Ammon's horn (tissue), 1 donor: ENCODE data around the gene ELP5.

Experiments used
- DNase-seq: peaks from one replicate; pipeline ENCODE4 v3.0.0-alpha.2; 2016; ENCODE audit warnings: low spot score

ELP5 gene

GRCh38 chr17:7252176-7253043, at the start of gene ELP5:
Gene ELP5, plus strand, starts transcription at chr17:7252215. Its CDS starts 336 bp downstream, at chr17:7252551.
- peak; percentile 94 for DNase-seq

- DNase-seq, result no peak
Observed at GRCh38 chr17:7203391-7203790, 48.6 kb upstream of the ELP5 start.

GRCh38 chr17:7204336-7204735, 47.7 kb upstream of the ELP5 start:
- DNase-seq, result peak; percentile 62

DNA sequence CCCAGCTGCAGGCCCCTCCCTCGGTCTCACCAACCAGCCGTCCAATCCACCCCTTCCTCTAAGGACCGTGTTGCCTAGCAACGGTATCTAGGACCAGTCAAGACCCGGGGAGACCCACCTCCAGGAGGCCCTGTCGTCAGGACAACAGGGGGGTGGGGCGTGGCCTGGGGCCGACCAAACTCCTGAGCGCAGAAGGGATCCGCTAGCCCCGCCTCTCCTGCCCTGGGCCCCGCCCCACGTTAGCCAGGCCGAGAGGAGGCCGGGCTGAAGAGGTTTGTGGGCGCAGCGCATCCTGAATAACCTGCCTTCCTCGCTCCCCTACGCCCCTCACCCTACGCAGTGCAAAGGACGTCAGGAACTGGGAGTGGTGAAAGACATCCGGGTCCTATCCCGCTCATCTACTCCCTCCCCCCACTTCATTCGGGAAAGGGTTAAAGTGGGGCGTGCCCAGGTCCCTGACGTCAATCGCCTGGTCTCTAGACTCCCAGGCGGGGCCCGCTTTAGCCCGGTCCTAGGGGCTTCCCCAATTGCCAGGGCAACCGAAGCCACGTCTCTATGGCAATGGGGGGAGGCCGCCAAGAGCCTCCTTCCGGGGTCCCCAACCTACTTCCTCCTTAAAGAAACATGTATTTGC, 47.1 kb upstream of the ELP5 start:
- peak; percentile 82 for DNase-seq

DNA sequence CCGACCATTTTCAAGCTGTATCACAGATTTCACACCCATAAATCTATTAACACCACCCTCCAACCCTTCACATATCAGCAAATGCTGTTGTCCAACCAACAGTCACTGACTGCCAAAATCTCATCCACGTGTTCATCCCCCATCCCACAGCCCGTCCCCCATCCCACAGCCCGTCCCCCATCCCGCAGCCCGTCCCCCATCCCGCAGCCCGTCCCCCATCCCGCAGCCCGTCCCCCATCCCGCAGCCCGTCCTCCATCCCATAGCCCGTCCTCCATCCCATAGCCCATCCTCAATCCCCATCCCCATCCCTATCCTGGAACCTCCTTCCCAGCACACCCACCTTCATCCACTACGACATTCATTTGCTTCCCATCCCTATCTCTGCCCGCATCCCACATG, 46.5 kb upstream of the ELP5 start:
- DNase-seq, result no peak

GRCh38 chr17:7207120-7208001, 44.7 kb upstream of the ELP5 start:
- no peak for DNase-seq

DNA sequence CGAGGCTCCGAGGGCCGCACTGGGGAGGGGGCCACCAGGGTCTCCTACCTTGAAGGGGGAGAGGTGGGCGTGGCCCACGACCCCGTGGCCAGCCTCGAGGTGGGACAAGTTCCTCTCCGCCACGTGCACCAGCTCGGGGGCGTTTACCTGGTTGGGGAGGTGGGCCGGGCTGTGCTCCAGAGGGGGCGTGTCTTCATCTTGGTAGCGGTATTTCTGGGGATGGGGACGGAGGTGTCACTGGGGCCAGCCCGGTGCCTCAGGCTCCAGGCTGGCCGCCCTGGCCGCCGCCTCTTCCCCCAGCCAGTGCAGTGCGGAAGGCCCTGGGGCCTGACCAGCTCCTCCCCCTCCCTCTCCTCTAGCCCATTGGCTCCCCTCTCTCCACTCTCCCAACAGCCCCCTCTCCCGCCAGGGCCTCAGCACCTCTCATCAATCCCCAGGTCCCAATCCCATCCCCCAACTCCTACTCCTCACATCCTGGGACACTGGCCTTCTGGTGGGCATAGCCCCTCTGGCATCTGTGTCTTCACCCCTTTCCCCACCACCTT, 43.9 kb upstream of the ELP5 start:
- no peak for DNase-seq

DNA sequence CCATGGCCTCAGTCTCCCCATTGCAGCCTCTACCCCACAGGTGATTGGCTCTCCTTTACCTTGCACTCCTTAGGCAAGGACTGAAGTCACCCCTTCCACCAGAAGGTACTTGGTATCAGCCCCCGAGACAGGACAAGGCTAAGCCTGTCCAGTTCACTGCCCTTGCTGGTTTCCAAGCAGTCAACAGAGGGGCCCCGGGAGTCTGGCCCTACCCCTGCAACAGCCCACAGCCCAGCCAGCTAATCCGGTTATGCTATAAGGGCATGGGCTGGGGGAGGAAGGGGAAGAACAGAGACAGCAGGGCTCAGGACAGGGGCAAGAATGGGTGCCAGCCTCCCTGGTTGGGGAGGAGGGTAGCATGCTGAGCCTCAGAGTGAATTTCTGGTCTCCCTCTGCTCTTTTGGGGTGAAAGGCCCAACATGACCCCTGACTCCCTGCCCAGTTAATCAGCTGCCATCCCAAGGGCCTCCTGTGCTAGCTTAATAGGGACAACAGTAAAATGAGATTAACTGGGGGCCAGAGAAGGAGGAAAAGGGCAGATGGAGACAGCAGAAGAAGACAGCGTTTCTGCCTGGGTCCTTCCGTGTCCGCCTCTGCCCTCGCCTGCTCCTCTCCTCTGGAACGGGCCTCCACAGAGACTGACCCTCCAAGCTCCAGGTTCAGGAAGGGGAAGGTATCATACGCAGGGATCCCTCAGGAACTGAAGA, 43.1 kb upstream of the ELP5 start:
- DNase-seq, result no peak

GRCh38 chr17:7211491-7212273, 40.3 kb upstream of the ELP5 start:
- no peak for DNase-seq

DNA sequence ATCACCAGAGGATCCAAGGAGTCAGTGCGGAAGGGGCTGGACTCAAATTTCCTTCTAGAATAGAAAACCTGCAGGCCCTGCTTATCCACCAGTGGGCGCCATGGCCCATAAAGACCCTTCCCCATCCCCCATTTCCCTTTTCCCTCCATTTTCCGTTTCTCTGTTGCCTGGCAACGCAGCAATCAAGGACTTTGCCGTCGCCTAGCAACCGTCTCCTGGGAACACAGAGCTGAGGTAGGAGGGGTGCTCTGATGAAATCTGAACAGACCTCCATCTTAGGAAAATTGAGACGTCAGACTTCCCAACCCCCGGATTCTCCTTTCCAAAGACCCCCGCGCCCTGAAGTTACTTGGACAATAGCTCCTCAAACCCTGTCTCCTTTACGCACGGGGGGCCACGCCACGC, 38.1 kb upstream of the ELP5 start:
- peak; percentile 89 for DNase-seq

- peak; percentile 98 for DNase-seq
Observed at GRCh38 chr17:7214300-7215135, 37.5 kb upstream of the ELP5 start.

- DNase-seq, result no peak
Observed at GRCh38 chr17:7215136-7215638, 36.8 kb upstream of the ELP5 start.

DNA sequence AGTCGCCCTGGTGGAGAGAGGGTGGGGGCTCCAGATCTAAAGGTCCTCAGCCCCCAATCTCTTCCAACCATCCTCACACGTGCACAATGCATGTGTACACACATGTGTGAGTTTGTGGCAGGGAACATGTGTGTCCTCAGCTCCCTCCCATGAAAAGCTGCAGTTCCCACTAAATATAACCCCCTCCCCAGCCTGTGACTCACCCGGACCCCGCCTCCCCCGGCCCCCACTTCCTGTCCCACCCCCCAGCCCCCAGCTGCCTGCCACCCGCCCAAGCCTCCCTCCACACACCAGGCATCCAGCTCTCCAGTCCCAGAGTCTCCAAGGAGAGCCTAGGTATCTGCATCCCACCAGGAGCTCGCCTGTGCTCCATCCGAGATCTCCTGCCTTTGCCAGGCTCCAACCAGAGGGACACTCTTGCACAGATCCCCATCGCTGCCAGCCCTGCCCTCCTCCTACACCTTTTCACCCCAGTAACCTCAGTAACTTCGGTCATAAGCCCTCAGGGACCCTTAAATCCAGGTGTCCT, 36.3 kb upstream of the ELP5 start:
- DNase-seq, result no peak

DNA sequence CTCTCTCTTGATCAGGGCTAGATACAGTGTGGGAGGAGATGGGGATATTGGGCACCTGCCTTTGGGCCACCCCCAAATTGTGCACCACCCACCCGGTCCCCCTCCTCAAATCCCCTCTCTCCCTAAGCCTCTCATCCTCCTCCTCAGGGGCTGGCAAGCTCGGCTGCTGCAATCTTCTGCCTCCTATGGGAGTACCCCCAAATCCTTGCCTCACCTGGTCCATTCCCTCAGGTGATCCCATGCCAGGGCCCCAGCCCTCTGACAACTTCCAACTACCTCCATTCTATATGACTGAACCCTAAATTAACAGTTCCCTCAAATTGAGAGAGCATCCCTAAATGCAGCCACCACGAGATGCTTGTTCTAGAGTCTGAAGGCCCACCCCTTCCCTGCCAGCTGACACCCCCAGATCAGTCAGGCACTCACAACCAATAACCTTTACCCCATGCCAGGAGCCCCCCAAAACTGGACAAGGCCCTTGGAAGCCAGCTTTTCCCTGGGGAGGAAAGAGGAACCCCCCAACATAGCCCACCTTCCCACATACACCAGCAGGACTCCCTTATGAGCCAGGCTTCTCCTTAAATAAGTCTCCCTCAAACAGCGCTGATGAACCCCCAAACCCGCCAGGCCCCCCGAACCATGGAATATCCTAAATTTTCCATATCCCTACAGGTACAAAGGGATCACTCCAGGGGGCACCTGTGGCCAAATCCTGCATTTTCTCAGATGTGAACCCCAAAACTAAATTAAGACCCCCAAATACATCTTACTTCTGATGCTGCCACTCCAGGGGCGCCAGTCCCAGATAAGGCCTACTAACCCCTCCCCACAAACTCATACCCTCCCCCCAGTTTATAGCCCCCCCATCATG, 35.5 kb upstream of the ELP5 start:
- no peak for DNase-seq

GRCh38 chr17:7217113-7217987, 34.7 kb upstream of the ELP5 start:
- DNase-seq, result peak; percentile 74

DNA sequence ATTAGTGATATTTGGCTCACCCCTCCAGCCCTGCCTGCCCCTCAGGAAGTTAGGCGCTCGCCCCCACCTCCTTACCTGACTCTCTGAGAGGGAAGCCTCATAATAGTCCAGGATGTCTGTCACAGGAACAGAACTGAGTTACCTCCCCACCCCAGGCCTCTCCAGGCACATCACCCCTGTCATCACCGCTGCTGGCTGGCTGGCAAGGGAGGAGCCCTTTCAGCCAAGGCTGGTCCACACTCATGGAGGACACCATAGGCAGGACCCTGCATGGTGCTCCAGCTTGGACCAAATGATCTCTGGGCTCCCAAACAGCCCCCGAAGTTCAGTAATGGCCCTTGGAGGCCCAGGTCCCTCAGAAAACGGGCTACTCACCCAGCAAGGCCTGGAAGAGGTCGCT, 33.8 kb upstream of the ELP5 start:
- no peak for DNase-seq

- no peak for DNase-seq
Observed at GRCh38 chr17:7218758-7219157, 33.3 kb upstream of the ELP5 start.
